GM12878 (cell line): ENCODE results near the gene APOC4. TPM values are rescaled to one million over a fixed set of nuclear protein-coding genes. Genes with fewer than 3 reads are reported as not detected.
A peak's percentile ranks its signal among the peaks of the same experiment; 100 is the strongest.

Experiments
- ATAC-seq: fragments of 200-7000 bp; cut with Tn5 transposase; 3 replicates; pipeline ENCODE4 v1.9.1; 2020; ENCODE audit warnings: mild to moderate bottlenecking, moderate library complexity
- BruUV-seq: library from RNA; stranded (reverse); fragments of 400-500 nt; replicated peaks from 2 replicates; lab custom pipeline; 2021; lab: Mats Ljungman, UMichigan
- CTCF ChIA-PET: fragments of 300-600 bp; sonication (Branson Sonifier 250); formaldehyde crosslinking; extraction: SDS; loops from one replicate; lab custom pipeline; 2021; ENCODE audit warnings: inconsistent platforms; lab: Yijun Ruan, JAX
- POLR2A ChIA-PET: fragments of 350-600 bp; formaldehyde crosslinking; extraction: SDS; loops from one replicate; lab custom pipeline; 2021; ENCODE audit warnings: inconsistent platforms; lab: Charles Lee
- RAD21 ChIA-PET: fragments of 300-600 bp; sonication (Branson Sonifier 250); formaldehyde crosslinking; loops from one replicate; lab custom pipeline; 2023; ENCODE audit warnings: antibody characterized with exemption; ENCODE audit not compliant: unreplicated experiment; lab: Charles Lee
- SMC1A ChIA-PET: fragments of 300-600 bp; sonication (Branson Sonifier 250); formaldehyde crosslinking; loops from one replicate; lab custom pipeline; 2023; ENCODE audit not compliant: unreplicated experiment, uncharacterized antibody; lab: Charles Lee
- DNase-seq: peaks from one replicate; pipeline ENCODE4 v3.0.0-alpha.2; 2011; ENCODE audit warnings: low read depth, low spot score
- FAIRE-seq: peaks from 3 replicates; lab custom pipeline; 2011; peaks lifted over from hg19 to GRCh38; lab: Jason Lieb, UNC
- H2AFZ ChIP-seq: 2 replicates; pipeline ENCODE4 v1.6.0; 2011; ENCODE audit warnings: low read depth, low read length, control low read depth; ENCODE audit not compliant: control insufficient read depth
- H3K27ac ChIP-seq: 2 replicates; pipeline ENCODE4 v1.5.1; 2011; ENCODE audit warnings: control low read depth; ENCODE audit not compliant: control insufficient read depth, insufficient read depth
- H3K27me3 ChIP-seq, 2 experiments: replicated peaks in 1 of 2; 2 replicates each; pipeline versions ENCODE4 v1.6.0 to v1.6.1; 2011; ENCODE audit warnings: low read length in 1 of 2; ENCODE audit not compliant: control insufficient read depth in 2 of 2, insufficient read depth in 2 of 2
- H3K36me3 ChIP-seq, 2 experiments: 2 replicates each; pipeline ENCODE4 v1.5.1; 2011; ENCODE audit warnings: low read length in 1 of 2; ENCODE audit not compliant: control insufficient read depth in 2 of 2, insufficient read depth in 2 of 2
- H3K4me1 ChIP-seq: 2 replicates; pipeline ENCODE4 v1.6.1; 2011; ENCODE audit warnings: mild to moderate bottlenecking, low read length, moderate library complexity, mixed read lengths; ENCODE audit not compliant: control insufficient read depth, insufficient read depth
- H3K4me2 ChIP-seq: 2 replicates; pipeline ENCODE4 v1.6.0; 2011; ENCODE audit warnings: control low read depth; ENCODE audit not compliant: control insufficient read depth, insufficient read depth
- H3K4me3 ChIP-seq: fragments of 200-600 bp; sonication (generic); 2 replicates; pipeline ENCODE4 v1.5.1; 2016
- H3K79me2 ChIP-seq: 2 replicates; pipeline ENCODE4 v1.6.0; 2011; ENCODE audit warnings: low read length; ENCODE audit not compliant: control insufficient read depth, insufficient read depth
- H3K9ac ChIP-seq: 2 replicates; pipeline ENCODE4 v1.8.0; 2011; ENCODE audit warnings: low read length, control low read depth, mixed read lengths; ENCODE audit not compliant: control insufficient read depth, insufficient read depth
- H3K9me3 ChIP-seq: replicated peaks from 3 replicates; pipeline ENCODE4 v1.5.1; 2011; ENCODE audit warnings: mild to moderate bottlenecking, low read length; ENCODE audit not compliant: control insufficient read depth, insufficient read depth
- H4K20me1 ChIP-seq: 2 replicates; pipeline ENCODE4 v1.6.0; 2011; ENCODE audit not compliant: control insufficient read depth, insufficient read depth
- EGR1 ChIP-seq, 2 experiments: IDR thresholded peaks; 1 replicate in 1 of 2; 2 replicates in 1 of 2; pipeline ENCODE4 v1.6.1; 2011 to 2012; ENCODE audit warnings: low read depth in 2 of 2, low read length in 2 of 2, borderline replicate concordance in 1 of 2, mild to moderate bottlenecking in 1 of 2, moderate library complexity in 1 of 2
- FOS ChIP-seq: IDR thresholded peaks from 3 replicates; pipeline ENCODE4 v1.6.1; 2011; ENCODE audit warnings: borderline replicate concordance; ENCODE audit not compliant: insufficient read length; ENCODE audit errors: extremely low read depth
- HCFC1 ChIP-seq: fragments of 150-350 bp; IDR thresholded peaks from 2 replicates; pipeline ENCODE4 v1.6.1; 2014; ENCODE audit warnings: low read length
- HDGF ChIP-seq: fragments of 450-650 bp; IDR thresholded peaks from 2 replicates; pipeline ENCODE4 v1.6.1; 2016; ENCODE audit warnings: antibody characterized with exemption
- IRF3 ChIP-seq: fragments of 450-650 bp; IDR thresholded peaks from 2 replicates; pipeline ENCODE4 v1.6.1; 2014; ENCODE audit warnings: mild to moderate bottlenecking
- IRF5 ChIP-seq: fragments of 450-650 bp; IDR thresholded peaks from 2 replicates; pipeline ENCODE4 v1.6.1; 2017; ENCODE audit warnings: borderline replicate concordance
- MTA2 ChIP-seq: fragments of 450-650 bp; IDR thresholded peaks from 2 replicates; pipeline ENCODE4 v1.6.1; 2016; ENCODE audit warnings: low read depth, mild to moderate bottlenecking, moderate library complexity
- NR2F1 ChIP-seq: fragments of 450-650 bp; conservative IDR thresholded peaks from 2 replicates; pipeline ENCODE4 v1.6.1; 2017; ENCODE audit warnings: mild to moderate bottlenecking
- PAX5 ChIP-seq: IDR thresholded peaks from 2 replicates; pipeline ENCODE4 v1.6.1; 2011; ENCODE audit warnings: low read depth, low read length, borderline replicate concordance
- ZNF274 ChIP-seq: IDR thresholded peaks from one replicate; pipeline ENCODE4 v1.8.0; 2011; ENCODE audit not compliant: insufficient read length, insufficient read depth
- ZZZ3 ChIP-seq: IDR thresholded peaks from 2 replicates; pipeline ENCODE4 v1.6.1; 2011; ENCODE audit warnings: low read depth; ENCODE audit not compliant: control insufficient read depth, insufficient read length
- WGBS: methylation state at CpG from one replicate; pipeline ENCODE4 v1.1.6; 2016; ENCODE audit warnings: low lambda C conversion rate; ENCODE audit not compliant: insufficient replicate concordance, insufficient coverage; ENCODE audit errors: missing lambda C conversion rate; 5-methylcytosine and 5-hydroxymethylcytosine counted together
- in situ Hi-C: fragments of 300-500 bp; cut with MboI; formaldehyde crosslinking; loops from 9 replicates; pipeline ENCODE4 v1.14.3; 2018; ENCODE audit warnings: mixed read lengths
- intact Hi-C: fragments of 100-400 bp; cut with micrococcal nuclease; formaldehyde crosslinking; loops from one replicate; pipeline ENCODE4 v1.14.2; 2022; ENCODE audit not compliant: unreplicated experiment
- polyA plus RNA-seq, 11 experiments: library from polyadenylated mRNA; depleted of rRNA in 4 of 11; unstranded in 6 of 11; stranded (reverse) in 5 of 11; fragments of >200 nt; fragmentation: Nextera tagmentation in 4 of 11; fragmentation: Illumina TruSeq in 1 of 11; extraction: Ambion mirVana in 4 of 11; extraction: Trizol in 1 of 11; gene quantifications; 1 replicate in 1 of 11; 2 replicates in 10 of 11; pipeline versions ENCODE4 v1.2.1 to v1.2.3, GENCODE V29; 2011 to 2016; ENCODE audit warnings: inconsistent platforms in 2 of 11, missing spikeins in 2 of 11, low read depth in 1 of 11
- total RNA-seq, 4 experiments: library from RNA; depleted of rRNA in 3 of 4; stranded (reverse); fragments of >200 nt in 3 of 4; fragmentation: Illumina TruSeq in 1 of 4; extraction: Trizol in 1 of 4; gene quantifications; 2 replicates each; pipeline versions ENCODE4 v1.2.1 to v1.2.3, GENCODE V29; 2013 to 2021

Gene APOC4
- total and polyA plus RNA-seq, 10 of the 15 experiments (the other 5 are each of a cell fraction or from before 2014, with no cell fraction given) = not detected

- CTCF ChIA-PET = interaction anchor here (0.7 to 3.5 kb wide), 6 partner anchors 35 to 384 kb away, joined by 3 to 12 read pairs (median 4); no protein-coding TSS in a partner anchor
- no peak for TF ChIP-seq HDGF
- TF ChIP-seq PAX5 = 0 out of 2 replicates have a peak, but pooled peaks have one; percentile 37
- intact Hi-C loops = no loop called here
- peaks cover 50% of the 10 kb centered on the region for H3K79me2 ChIP-seq
- H3K4me1 ChIP-seq = peaks cover 10% of the 10 kb centered on the region
- peak overlapping the region; percentile 96 for H3K4me2 ChIP-seq
- H3K27ac ChIP-seq = peak overlapping the region; percentile 100
- ATAC-seq (peak; percentile 15), DNase-seq (no peak), FAIRE-seq (no peak)
- in situ Hi-C loops = loop anchor here (10.0 kb wide), 1 partner anchor 49 kb away; the partner anchor contains the start of gene APOE
- no peaks in the 10 kb centered on the region for H3K9me3 ChIP-seq
- H3K36me3 ChIP-seq = no peaks in the 10 kb centered on the region
- SMC1A ChIA-PET = interaction anchor here (0.6 to 1.4 kb wide), 6 partner anchors 30 to 265 kb away, joined by 3 to 7 read pairs (median 4); partner anchors contain the start of genes APOE and CLASRP
- H3K4me3 ChIP-seq = peak overlapping the region; percentile 77
- WGBS = 3% methylated on average over 6 of the region's 13 CpGs
- BruUV-seq = no TSS peak
- H2AFZ ChIP-seq = peak overlapping the region; percentile 100
- H3K9ac ChIP-seq = peak overlapping the region; percentile 100
- no peaks in the 10 kb centered on the region for H4K20me1 ChIP-seq
- POLR2A ChIA-PET = interaction anchor here (0.8 to 1.6 kb wide), 8 partner anchors 10 to 224 kb away, joined by 3 to 7 read pairs (median 4); partner anchors contain the start of genes BLOC1S3, TOMM40 and TRAPPC6A
- RAD21 ChIA-PET = interaction anchor here (1.0 kb wide), 1 partner anchor 85 kb away, joined by 3 read pairs; the partner anchor contains the start of gene CLASRP
- H3K27me3 ChIP-seq = no peaks in the 10 kb centered on the region
Observed at GRCh38 chr19:44954278-44954648, 12.2 kb downstream of the APOC4 start.

- CTCF ChIA-PET = interaction anchor here (0.7 to 3.5 kb wide), 5 partner anchors 34 to 384 kb away, joined by 3 to 12 read pairs (median 4); no protein-coding TSS in a partner anchor
- POLR2A ChIA-PET = interaction anchor here (0.8 to 1.6 kb wide), 8 partner anchors 11 to 224 kb away, joined by 3 to 7 read pairs (median 4); partner anchors contain the start of genes BLOC1S3, TOMM40 and TRAPPC6A
- DNase-seq (peak; percentile 92), ATAC-seq (peak; percentile 95), FAIRE-seq (peak; percentile 86)
- peak within 1 kb of the TSS; percentile 100 for H3K27ac ChIP-seq
- H3K4me1 ChIP-seq = peaks cover 10% of the 10 kb centered on the region
- H3K9me3 ChIP-seq = no peaks in the 10 kb centered on the region
- under 1% methylated on average over 55 of the region's 65 CpGs for WGBS
- peak within 1 kb of the TSS; percentile 96 for H3K4me2 ChIP-seq
- H2AFZ ChIP-seq = peak within 1 kb of the TSS; percentile 100
- no peaks in the 10 kb centered on the region for H4K20me1 ChIP-seq
- RAD21 ChIA-PET = interaction anchor here (1.0 kb wide), 1 partner anchor 84 kb away, joined by 3 read pairs; the partner anchor contains the start of gene CLASRP
- in situ Hi-C loops = loop anchor here (10.0 kb wide), 1 partner anchor 50 kb away; the partner anchor contains the start of gene APOE
- H3K4me3 ChIP-seq = peak within 1 kb of the TSS; percentile 80
- no peaks in the 10 kb centered on the region for H3K27me3 ChIP-seq
- H3K79me2 ChIP-seq = peaks cover 56% of the 10 kb centered on the region
- SMC1A ChIA-PET = interaction anchor here (0.6 to 1.2 kb wide), 6 partner anchors 31 to 264 kb away, joined by 3 to 5 read pairs (median 4); partner anchors contain the start of gene CLASRP
- BruUV-seq = TSS peak; percentile 95
- intact Hi-C loops = no loop called here
- peaks cover 2% of the 10 kb centered on the region in 2 experiments; a peak in 1 of 4 replicates for H3K36me3 ChIP-seq
- peak within 1 kb of the TSS; percentile 100 for H3K9ac ChIP-seq
- TF ChIP-seq ZZZ3 = no peak
- 0 out of 2 replicates have a peak, but pooled peaks have one; percentile 8 for TF ChIP-seq NR2F1
- TF ChIP-seq IRF5 = peak; percentile 52; the same call in 1 of the 2 replicates
- peak; percentile 68 for TF ChIP-seq HCFC1
- peak; percentile 72 for TF ChIP-seq MTA2
- TF ChIP-seq EGR1 (IDR thresholded peaks at IDR 0.05; ENCODE audit: borderline replicate concordance in 1 of 2, low read depth in 2 of 2, low read length in 2 of 2) = peak in 1 of 2 experiments; percentile 57; a peak in 2 of 3 replicates
- 0 out of 2 replicates have a peak, but pooled peaks have one; percentile 14 for TF ChIP-seq IRF3
- no peak for TF ChIP-seq FOS
- TF ChIP-seq HDGF = peak; percentile 76
- TF ChIP-seq ZNF274 = no peak
Observed at GRCh38 chr19:44954649-44955504, 12.8 kb downstream of the APOC4 start, which contains the start of gene CLPTM1. Gene CLPTM1 (plus strand): TSS chr19:44955380. CDS start chr19:44955396, 16 bp downstream.
